Measurements from ENCODE around the gene PTPRT. TPM values are rescaled to one million over a fixed set of nuclear protein-coding genes. Genes with fewer than 3 reads are reported as not detected.

PTPRT gene
- total and polyA plus RNA-seq, 2 experiments from 2014 or later, result not detected

DNA sequence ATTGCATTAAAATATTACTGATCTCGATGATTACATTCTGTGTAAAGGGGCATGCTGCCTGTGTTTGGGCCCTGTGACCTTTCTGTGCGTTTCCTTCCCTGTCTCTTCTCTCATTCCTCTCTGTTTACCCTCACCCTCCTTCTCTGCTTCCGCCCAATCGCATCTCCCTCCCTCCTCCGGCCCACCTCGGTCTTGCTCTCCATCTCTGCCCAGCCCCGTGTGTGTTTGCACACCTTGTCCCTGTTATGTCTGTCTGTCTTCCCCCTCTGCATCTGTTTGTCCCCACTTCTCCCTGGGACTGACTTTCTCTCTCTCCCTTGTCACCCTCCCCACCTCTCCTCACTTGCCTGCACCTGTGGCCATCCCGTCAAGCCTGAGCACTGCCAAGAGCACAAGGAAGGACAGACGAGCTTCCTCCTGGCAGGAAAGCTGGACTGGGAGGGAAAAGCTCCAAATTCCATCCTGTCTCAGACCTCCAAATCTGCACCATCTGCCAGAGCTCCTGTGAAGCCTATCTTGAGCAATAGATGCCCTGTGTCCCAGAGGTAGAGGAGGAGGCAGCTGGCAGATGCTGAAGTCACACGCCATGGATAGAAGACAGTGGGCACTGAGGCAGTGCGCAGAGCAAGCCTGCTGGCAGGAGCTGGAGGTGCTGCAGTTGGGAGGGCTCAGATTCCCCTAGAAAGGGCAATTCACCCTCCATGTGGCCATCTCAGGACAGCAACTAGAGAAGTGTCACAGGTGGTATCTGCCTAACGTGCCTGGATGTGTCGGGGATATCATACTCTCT, 172.3 kb downstream of the PTPRT start:
- Mint-ChIP-seq H3K27ac (no peak overlapping the region), H3K4me1 (peaks cover 3% of the 10 kb centered on the region; the same call in 2 of the 3 replicates)

DNA sequence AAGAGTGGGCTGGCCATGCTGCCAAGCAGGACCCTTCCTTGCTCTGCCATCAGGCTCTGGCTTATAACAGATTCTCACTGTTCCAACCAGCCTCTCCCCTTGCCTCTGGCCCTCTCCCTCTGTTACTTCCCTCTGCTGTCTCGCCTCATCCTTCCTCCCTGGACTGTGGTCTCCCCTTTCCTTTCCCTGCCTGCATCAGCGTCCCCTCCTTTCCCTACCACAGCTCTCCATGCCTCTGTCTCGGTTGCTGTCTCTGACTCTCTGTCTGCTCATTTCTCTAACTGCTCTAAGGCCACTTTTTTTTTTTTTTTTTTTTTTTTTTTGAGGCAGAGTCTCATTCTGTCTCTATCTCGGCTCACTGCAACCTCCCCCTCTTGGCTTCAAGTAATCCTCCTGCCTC, 173.4 kb downstream of the PTPRT start:
- peaks cover 3% of the 10 kb centered on the region; the same call in 2 of the 3 replicates for H3K4me1 Mint-ChIP-seq
- ATAC-seq, result no peak
- no peak overlapping the region for H3K27ac Mint-ChIP-seq
- TF ChIP-seq CREB1 (CRISPR knock-in tag; IDR thresholded peaks at IDR 0.05; ENCODE audit: low read depth) (no peak), JUNB (IDR thresholded peaks at IDR 0.05; ENCODE audit: unreplicated experiment) (no peak), EZH2phosphoT487 (IDR thresholded peaks at IDR 0.05; ENCODE audit: unreplicated experiment) (no peak), POLR2AphosphoS5 (IDR thresholded peaks at IDR 0.05; ENCODE audit: low read depth) (no peak)

More for the DNA sequence above, 172.3 kb downstream of the PTPRT start:
- no peak for DNase-seq (ENCODE audit: low spot score)
- Mint-ChIP-seq H3K36me3 (ENCODE audit: low read depth) (peaks cover 24% of the 10 kb centered on the region), H3K4me3 (no peak overlapping the region), H3K9me3 (peaks cover 97% of the 10 kb centered on the region), H3K27me3 (ENCODE audit: insufficient read depth, low read depth, poor library complexity) (peaks cover 7% of the 10 kb centered on the region)
- Histone ChIP-seq H3K27me3 (ENCODE audit: insufficient read depth) (no peaks in the 10 kb centered on the region), H3F3A (replicated peaks; ENCODE audit: low read depth) (no peaks in the 10 kb centered on the region), H4K20me1 (replicated peaks; ENCODE audit: insufficient read depth) (no peaks in the 10 kb centered on the region), H3K9me2 (ENCODE audit: insufficient read depth) (no peaks in the 10 kb centered on the region), H2AFZ (no peak overlapping the region), H3K27ac (ENCODE audit: low read depth) (no peak overlapping the region), H3K79me2 (replicated peaks; ENCODE audit: insufficient read depth) (no peaks in the 10 kb centered on the region), H3K4me3 (no peak overlapping the region), H3K36me3 (ENCODE audit: insufficient read depth) (no peaks in the 10 kb centered on the region), H3K4me1 (ENCODE audit: insufficient read depth) (no peaks in the 10 kb centered on the region), H3K4me2 (no peak overlapping the region)
- TF ChIP-seq, protein P1, sequence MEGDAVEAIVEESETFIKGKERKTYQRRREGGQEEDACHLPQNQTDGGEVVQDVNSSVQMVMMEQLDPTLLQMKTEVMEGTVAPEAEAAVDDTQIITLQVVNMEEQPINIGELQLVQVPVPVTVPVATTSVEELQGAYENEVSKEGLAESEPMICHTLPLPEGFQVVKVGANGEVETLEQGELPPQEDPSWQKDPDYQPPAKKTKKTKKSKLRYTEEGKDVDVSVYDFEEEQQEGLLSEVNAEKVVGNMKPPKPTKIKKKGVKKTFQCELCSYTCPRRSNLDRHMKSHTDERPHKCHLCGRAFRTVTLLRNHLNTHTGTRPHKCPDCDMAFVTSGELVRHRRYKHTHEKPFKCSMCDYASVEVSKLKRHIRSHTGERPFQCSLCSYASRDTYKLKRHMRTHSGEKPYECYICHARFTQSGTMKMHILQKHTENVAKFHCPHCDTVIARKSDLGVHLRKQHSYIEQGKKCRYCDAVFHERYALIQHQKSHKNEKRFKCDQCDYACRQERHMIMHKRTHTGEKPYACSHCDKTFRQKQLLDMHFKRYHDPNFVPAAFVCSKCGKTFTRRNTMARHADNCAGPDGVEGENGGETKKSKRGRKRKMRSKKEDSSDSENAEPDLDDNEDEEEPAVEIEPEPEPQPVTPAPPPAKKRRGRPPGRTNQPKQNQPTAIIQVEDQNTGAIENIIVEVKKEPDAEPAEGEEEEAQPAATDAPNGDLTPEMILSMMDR (conservative IDR thresholded peaks at IDR 0.05; ENCODE audit: low read depth in 2 of 2), result no peak
- TF ChIP-seq, protein P2, sequence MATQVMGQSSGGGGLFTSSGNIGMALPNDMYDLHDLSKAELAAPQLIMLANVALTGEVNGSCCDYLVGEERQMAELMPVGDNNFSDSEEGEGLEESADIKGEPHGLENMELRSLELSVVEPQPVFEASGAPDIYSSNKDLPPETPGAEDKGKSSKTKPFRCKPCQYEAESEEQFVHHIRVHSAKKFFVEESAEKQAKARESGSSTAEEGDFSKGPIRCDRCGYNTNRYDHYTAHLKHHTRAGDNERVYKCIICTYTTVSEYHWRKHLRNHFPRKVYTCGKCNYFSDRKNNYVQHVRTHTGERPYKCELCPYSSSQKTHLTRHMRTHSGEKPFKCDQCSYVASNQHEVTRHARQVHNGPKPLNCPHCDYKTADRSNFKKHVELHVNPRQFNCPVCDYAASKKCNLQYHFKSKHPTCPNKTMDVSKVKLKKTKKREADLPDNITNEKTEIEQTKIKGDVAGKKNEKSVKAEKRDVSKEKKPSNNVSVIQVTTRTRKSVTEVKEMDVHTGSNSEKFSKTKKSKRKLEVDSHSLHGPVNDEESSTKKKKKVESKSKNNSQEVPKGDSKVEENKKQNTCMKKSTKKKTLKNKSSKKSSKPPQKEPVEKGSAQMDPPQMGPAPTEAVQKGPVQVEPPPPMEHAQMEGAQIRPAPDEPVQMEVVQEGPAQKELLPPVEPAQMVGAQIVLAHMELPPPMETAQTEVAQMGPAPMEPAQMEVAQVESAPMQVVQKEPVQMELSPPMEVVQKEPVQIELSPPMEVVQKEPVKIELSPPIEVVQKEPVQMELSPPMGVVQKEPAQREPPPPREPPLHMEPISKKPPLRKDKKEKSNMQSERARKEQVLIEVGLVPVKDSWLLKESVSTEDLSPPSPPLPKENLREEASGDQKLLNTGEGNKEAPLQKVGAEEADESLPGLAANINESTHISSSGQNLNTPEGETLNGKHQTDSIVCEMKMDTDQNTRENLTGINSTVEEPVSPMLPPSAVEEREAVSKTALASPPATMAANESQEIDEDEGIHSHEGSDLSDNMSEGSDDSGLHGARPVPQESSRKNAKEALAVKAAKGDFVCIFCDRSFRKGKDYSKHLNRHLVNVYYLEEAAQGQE (IDR thresholded peaks at IDR 0.05; ENCODE audit: unreplicated experiment), result no peak
- no peak for ATAC-seq

More for the DNA sequence above, 173.4 kb downstream of the PTPRT start:
- Histone ChIP-seq H3K36me3 (ENCODE audit: insufficient read depth) (no peaks in the 10 kb centered on the region), H3K79me2 (replicated peaks; ENCODE audit: insufficient read depth) (no peaks in the 10 kb centered on the region), H3K9me2 (ENCODE audit: insufficient read depth) (no peaks in the 10 kb centered on the region), H3K4me3 (no peak overlapping the region), H2AFZ (no peak overlapping the region), H4K20me1 (replicated peaks; ENCODE audit: insufficient read depth) (no peaks in the 10 kb centered on the region), H3K27ac (ENCODE audit: low read depth) (no peak overlapping the region), H3K27me3 (ENCODE audit: insufficient read depth) (no peaks in the 10 kb centered on the region), H3K4me2 (no peak overlapping the region), H3K4me1 (ENCODE audit: insufficient read depth) (no peaks in the 10 kb centered on the region), H3F3A (replicated peaks; ENCODE audit: low read depth) (no peaks in the 10 kb centered on the region)
- Mint-ChIP-seq H3K27me3 (ENCODE audit: insufficient read depth, low read depth, poor library complexity) (peaks cover 8% of the 10 kb centered on the region), H3K4me3 (no peak overlapping the region), H3K36me3 (ENCODE audit: low read depth) (peaks cover 32% of the 10 kb centered on the region), H3K9me3 (peaks cover 97% of the 10 kb centered on the region)
- no peak for DNase-seq (ENCODE audit: low spot score)
